H9 (cell line): ENCODE results near the gene NOTCH1. TPM values are rescaled to one million over a fixed set of nuclear protein-coding genes. Genes with fewer than 3 reads are reported as not detected.

Experiments
- DNase-seq: peaks from one replicate; pipeline ENCODE4 v3.0.0-alpha.2; 2017
- H2AFZ ChIP-seq: one replicate; pipeline ENCODE4 v1.6.1; 2013; ENCODE audit warnings: mild to moderate bottlenecking, low read length, control low read depth, moderate library complexity
- H2AK5ac ChIP-seq: 2 replicates; pipeline ENCODE4 v1.6.1; 2013; ENCODE audit warnings: low read length, control low read depth, mixed read lengths; ENCODE audit not compliant: insufficient read length
- H2BK120ac ChIP-seq: one replicate; pipeline ENCODE4 v1.6.1; 2013; ENCODE audit warnings: low read depth, mild to moderate bottlenecking, low read length, control low read depth, inconsistent platforms; ENCODE audit not compliant: poor library complexity, severe bottlenecking
- H2BK12ac ChIP-seq: 2 replicates; pipeline ENCODE4 v1.6.1; 2013; ENCODE audit warnings: low read length, control low read depth, mixed read lengths, low read depth; ENCODE audit not compliant: insufficient read length
- H2BK15ac ChIP-seq: 2 replicates; pipeline ENCODE4 v1.6.1; 2013; ENCODE audit warnings: low read depth, low read length, control low read depth
- H2BK20ac ChIP-seq: one replicate; pipeline ENCODE4 v1.6.1; 2013; ENCODE audit warnings: low read depth, mild to moderate bottlenecking, low read length, control low read depth, inconsistent platforms; ENCODE audit not compliant: poor library complexity, severe bottlenecking
- H2BK5ac ChIP-seq: 2 replicates; pipeline ENCODE4 v1.6.1; 2013; ENCODE audit warnings: low read length, control low read depth, mixed read lengths; ENCODE audit not compliant: insufficient read length
- H3K14ac ChIP-seq: 2 replicates; pipeline ENCODE4 v1.6.1; 2013; ENCODE audit warnings: low read length, control low read depth; ENCODE audit not compliant: insufficient read depth
- H3K18ac ChIP-seq: 2 replicates; pipeline ENCODE4 v1.6.1; 2013; ENCODE audit warnings: low read depth, mild to moderate bottlenecking, mixed read lengths, low read length, control low read depth; ENCODE audit not compliant: insufficient read length
- H3K23ac ChIP-seq: 2 replicates; pipeline ENCODE4 v1.6.1; 2013; ENCODE audit warnings: low read length, control low read depth, mixed read lengths, low read depth; ENCODE audit not compliant: insufficient read length
- H3K23me2 ChIP-seq: 2 replicates; pipeline ENCODE4 v1.6.1; 2013; ENCODE audit warnings: low read depth, mild to moderate bottlenecking, mixed read lengths, low read length, control low read depth; ENCODE audit not compliant: insufficient read length, poor library complexity, severe bottlenecking
- H3K27ac ChIP-seq: 2 replicates; pipeline ENCODE4 v1.5.1; 2013; ENCODE audit warnings: low read length, control low read depth, mixed read lengths, low read depth; ENCODE audit not compliant: insufficient read length
- H3K27me3 ChIP-seq: 2 replicates; pipeline ENCODE4 v1.6.1; 2013; ENCODE audit warnings: low read length, control low read depth, inconsistent platforms; ENCODE audit not compliant: insufficient read depth
- H3K4ac ChIP-seq: 2 replicates; pipeline ENCODE4 v1.6.1; 2013; ENCODE audit warnings: low read depth, mild to moderate bottlenecking, control low read depth, inconsistent platforms, low read length, moderate library complexity
- H3K4me1 ChIP-seq: 2 replicates; pipeline ENCODE4 v1.6.1; 2013; ENCODE audit warnings: low read length, control low read depth, inconsistent platforms; ENCODE audit not compliant: insufficient read depth
- H3K4me2 ChIP-seq: 2 replicates; pipeline ENCODE4 v1.6.1; 2013; ENCODE audit warnings: low read length, control low read depth, mixed read lengths; ENCODE audit not compliant: insufficient read length, insufficient read depth
- H3K56ac ChIP-seq: 2 replicates; pipeline ENCODE4 v1.6.1; 2013; ENCODE audit warnings: low read depth, mild to moderate bottlenecking, mixed read lengths, low read length, control low read depth; ENCODE audit not compliant: insufficient read length
- H3K79me1 ChIP-seq: 2 replicates; pipeline ENCODE4 v1.6.1; 2013; ENCODE audit warnings: low read depth, mild to moderate bottlenecking, moderate library complexity, low read length, control low read depth, inconsistent platforms; ENCODE audit not compliant: insufficient read depth, poor library complexity, severe bottlenecking
- H3K79me2 ChIP-seq: 2 replicates; pipeline ENCODE4 v1.6.1; 2013; ENCODE audit warnings: low read length, control low read depth, inconsistent platforms; ENCODE audit not compliant: insufficient read depth
- H3K9ac ChIP-seq: 2 replicates; pipeline ENCODE4 v1.6.1; 2013; ENCODE audit warnings: low read length, control low read depth, mixed read lengths; ENCODE audit not compliant: insufficient read length; ENCODE audit errors: extremely low read depth
- H3K9me3 ChIP-seq: one replicate; pipeline ENCODE4 v1.6.1; 2013; ENCODE audit warnings: low read depth, low read length, inconsistent platforms; ENCODE audit not compliant: control insufficient read depth
- H3T11ph ChIP-seq: one replicate; pipeline ENCODE4 v1.6.1; 2013; ENCODE audit warnings: mild to moderate bottlenecking, low read length, control low read depth, inconsistent platforms
- H4K20me1 ChIP-seq: one replicate; pipeline ENCODE4 v1.6.1; 2013; ENCODE audit not compliant: control insufficient read depth, insufficient read length, insufficient read depth
- H4K5ac ChIP-seq: 2 replicates; pipeline ENCODE4 v1.6.1; 2013; ENCODE audit warnings: low read depth, mild to moderate bottlenecking, mixed read lengths, low read length, control low read depth; ENCODE audit not compliant: insufficient read length
- H4K8ac ChIP-seq: replicated peaks from 2 replicates; pipeline ENCODE4 v1.6.1; 2013; ENCODE audit warnings: low read length, control low read depth, mixed read lengths, low read depth; ENCODE audit not compliant: insufficient read length
- H4K91ac ChIP-seq: 2 replicates; pipeline ENCODE4 v1.6.1; 2013; ENCODE audit warnings: low read depth, mild to moderate bottlenecking, moderate library complexity, mixed read lengths, low read length, control low read depth; ENCODE audit not compliant: insufficient read length
- H3K27ac Mint-ChIP-seq, 3 experiments: 2 replicates in 2 of 3; 3 replicates in 1 of 3; pipeline ENCODE4 v1.8.0; 2020 to 2021; ENCODE audit warnings: mixed read lengths in 3 of 3, mild to moderate bottlenecking in 1 of 3, moderate library complexity in 1 of 3
- H3K27me3 Mint-ChIP-seq: 2 replicates; pipeline ENCODE4 v1.8.0; 2021; ENCODE audit warnings: low read depth, mild to moderate bottlenecking, moderate library complexity, mixed read lengths
- H3K36me3 Mint-ChIP-seq, 3 experiments: 2 replicates in 2 of 3; 3 replicates in 1 of 3; pipeline ENCODE4 v1.8.0; 2020 to 2021; ENCODE audit warnings: low read depth in 3 of 3, mixed read lengths in 3 of 3; ENCODE audit not compliant: insufficient read depth in 1 of 3
- H3K4me1 Mint-ChIP-seq, 2 experiments: 2 replicates each; pipeline ENCODE4 v1.8.0; 2020; ENCODE audit warnings: mixed read lengths in 2 of 2
- H3K4me3 Mint-ChIP-seq, 2 experiments: 2 replicates in 1 of 2; 3 replicates in 1 of 2; pipeline ENCODE4 v1.8.0; 2020 to 2021; ENCODE audit warnings: mild to moderate bottlenecking in 2 of 2, mixed read lengths in 2 of 2, moderate library complexity in 1 of 2
- H3K9me3 Mint-ChIP-seq, 2 experiments: 2 replicates in 1 of 2; 3 replicates in 1 of 2; pipeline ENCODE4 v1.8.0; 2020; ENCODE audit warnings: mild to moderate bottlenecking in 2 of 2, mixed read lengths in 2 of 2, moderate library complexity in 1 of 2
- CTCF ChIP-seq: fragments of 200-600 bp; sonication (generic); conservative IDR thresholded peaks from 3 replicates; pipeline ENCODE4 v1.8.0; 2021; ENCODE audit warnings: antibody characterized with exemption, mild to moderate bottlenecking
- WGBS: extraction: QIAGEN DNeasy Blood & Tissue Kit; methylation state at CpG from one replicate; pipeline ENCODE4 v1.1.7; 2013; ENCODE audit warnings: missing lambda C conversion rate, low lambda C conversion rate, mixed read lengths; ENCODE audit not compliant: insufficient read length; ENCODE audit errors: extremely low coverage; 5-methylcytosine and 5-hydroxymethylcytosine counted together
- total RNA-seq: library from RNA; stranded (reverse); gene quantifications from 2 replicates; pipeline ENCODE4 v1.2.1, GENCODE V29; 2021

NOTCH1 gene
- total RNA-seq, 1 experiment from 2014 or later, result 71.6 TPM

- H4K8ac ChIP-seq, result no peak overlapping the region
- H2BK20ac ChIP-seq, result no peak overlapping the region
- no peaks in the 10 kb centered on the region for H3K4me1 Mint-ChIP-seq
- no peaks in the 10 kb centered on the region for H3K9me3 Mint-ChIP-seq
- H3K79me1 ChIP-seq, result no peaks in the 10 kb centered on the region
- H2BK12ac ChIP-seq, result no peak overlapping the region
- no peaks in the 10 kb centered on the region for H3K79me2 ChIP-seq
- H2BK15ac ChIP-seq, result no peak overlapping the region
- H3K9me3 ChIP-seq, result no peaks in the 10 kb centered on the region
- no peaks in the 10 kb centered on the region for H4K20me1 ChIP-seq
- peaks cover 13 to 61% (median 57%) of the 10 kb centered on the region in 3 experiments; a peak in 6 of 7 replicates for H3K36me3 Mint-ChIP-seq
- DNase-seq, result no peak
- H3K4ac ChIP-seq, result no peak overlapping the region
- H3K23ac ChIP-seq, result no peak overlapping the region
- no peak overlapping the region for H2AK5ac ChIP-seq
- H2BK120ac ChIP-seq, result no peak overlapping the region
- H3K4me2 ChIP-seq, result no peak overlapping the region
- H2AFZ ChIP-seq, result no peak overlapping the region
- H3K4me3 Mint-ChIP-seq, result no peak overlapping the region
- H3K27ac Mint-ChIP-seq, result no peak overlapping the region
- H4K5ac ChIP-seq, result no peak overlapping the region
- no peak overlapping the region for H3K56ac ChIP-seq
- H3K4me1 ChIP-seq, result no peaks in the 10 kb centered on the region
- no CpG with 5 or more reads among the region's 46 CpGs for WGBS
- H4K91ac ChIP-seq, result no peak overlapping the region
- H3K27me3 Mint-ChIP-seq, result no peaks in the 10 kb centered on the region
- H2BK5ac ChIP-seq, result no peak overlapping the region
- H3T11ph ChIP-seq, result no peak overlapping the region
- no peak overlapping the region for H3K27ac ChIP-seq
- H3K14ac ChIP-seq, result no peak overlapping the region
- no peaks in the 10 kb centered on the region for H3K23me2 ChIP-seq
- no peak overlapping the region for H3K18ac ChIP-seq
- H3K9ac ChIP-seq, result no peak overlapping the region
- H3K27me3 ChIP-seq, result no peaks in the 10 kb centered on the region
- no peak for TF ChIP-seq CTCF
These were observed 46.5 kb downstream of the NOTCH1 start for GRCh38 chr9:136499071-136499934.
